Limb (tissue), 2 donors: Measurements from ENCODE around the gene WDR93.
A peak's percentile ranks its signal among the peaks of the same experiment; 100 is the strongest.
"Not testable (repeated sequence)": the region's sequence is repeated elsewhere in the genome, so short reads cannot be mapped to it uniquely, and the experiment has no call there.

Source experiments
- DNase-seq, 2 donors: peaks; one replicate each; pipeline ENCODE4 v3.0.0-alpha.2; 2016; ENCODE audit errors: extremely low spot score in 2 of 2

Gene WDR93

DNA sequence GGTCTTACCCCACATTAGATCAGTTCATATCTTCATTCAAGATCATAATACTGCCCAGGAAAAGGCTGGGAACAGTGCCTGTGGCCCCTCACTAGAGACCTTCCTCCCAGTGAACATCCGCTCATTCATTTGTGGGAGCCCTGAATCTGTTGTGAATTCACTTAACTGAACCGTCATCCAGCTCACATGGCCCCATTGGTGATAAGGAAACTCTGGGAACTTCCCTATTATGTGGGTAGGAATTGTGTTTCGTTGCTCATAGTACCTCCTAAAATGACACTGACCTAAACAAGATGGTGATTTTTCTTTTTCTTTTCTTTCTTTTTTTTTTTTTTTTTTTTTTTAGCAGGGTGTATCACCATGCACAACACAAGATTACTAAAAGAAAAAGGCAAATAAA, 78.8 kb downstream of the WDR93 start:
- no peak for DNase-seq

DNA sequence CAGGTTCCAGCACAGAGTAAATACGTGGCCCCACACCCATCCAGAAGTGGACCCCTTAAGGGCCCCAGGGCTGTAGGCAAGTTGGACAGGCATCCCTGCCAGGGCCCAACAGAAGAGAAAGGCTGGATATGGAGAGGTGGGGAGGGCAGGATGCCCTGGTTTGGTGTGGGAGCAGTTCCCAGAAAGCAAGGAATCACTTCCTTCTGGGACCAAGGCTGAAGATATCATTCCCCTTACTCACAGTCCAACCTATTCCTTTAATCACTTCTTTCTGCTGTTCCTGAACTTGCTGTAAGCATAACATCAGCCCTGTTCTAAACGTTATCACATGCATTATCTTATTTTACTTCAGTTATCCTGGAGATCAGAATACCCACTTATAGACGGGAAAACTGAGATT, 79.4 kb downstream of the WDR93 start:
- no peak for DNase-seq

DNA sequence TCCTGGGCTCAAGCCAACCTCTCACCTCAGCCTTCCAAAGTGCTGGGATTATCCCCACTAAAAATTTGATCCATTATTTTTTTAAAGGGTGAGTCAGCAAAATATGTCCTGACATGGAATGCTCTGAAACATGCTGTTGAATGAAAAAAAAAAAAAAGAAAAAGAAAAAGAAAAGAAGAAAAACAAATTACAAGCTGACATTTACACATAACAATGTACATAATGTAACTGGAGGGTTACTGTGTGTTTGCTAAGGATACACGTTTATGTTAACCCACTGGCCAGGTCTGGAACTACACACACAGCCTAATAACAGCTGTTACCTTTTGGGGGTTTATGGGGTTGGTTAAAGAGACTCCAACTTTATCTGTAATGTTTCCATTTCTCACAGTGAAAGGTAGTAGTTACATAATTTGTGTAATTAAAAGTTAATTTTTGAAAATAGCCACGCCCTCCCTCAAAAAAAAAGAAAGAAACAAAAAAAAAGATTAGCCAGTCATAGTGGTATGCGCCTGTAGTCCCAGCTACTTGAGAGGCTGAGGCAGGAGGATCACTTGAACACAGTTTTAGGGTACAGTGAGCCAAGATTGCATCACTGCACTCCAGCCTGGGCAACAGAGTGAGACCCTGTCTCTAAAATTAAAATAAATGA, 82.4 kb downstream of the WDR93 start:
- no peak for DNase-seq

DNA sequence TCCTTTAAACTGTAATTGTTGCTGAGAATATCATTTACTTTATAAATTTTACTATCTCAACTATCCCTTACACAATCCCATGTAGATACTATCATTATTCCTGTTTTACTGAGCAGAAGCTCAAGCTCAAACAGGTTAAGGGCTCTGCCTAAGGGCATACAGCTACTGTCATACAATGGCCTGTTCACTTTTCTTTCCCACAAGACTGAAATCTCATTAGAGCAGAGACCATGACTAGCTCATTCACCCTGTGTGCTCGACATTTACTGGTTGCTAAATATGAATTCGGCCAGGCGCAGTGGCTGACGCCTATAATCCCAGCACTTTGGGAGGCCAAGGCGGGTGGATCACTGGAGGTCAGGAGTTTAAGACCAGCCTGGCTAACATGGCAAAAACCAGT, 83.9 kb downstream of the WDR93 start:
- no peak for DNase-seq

DNA sequence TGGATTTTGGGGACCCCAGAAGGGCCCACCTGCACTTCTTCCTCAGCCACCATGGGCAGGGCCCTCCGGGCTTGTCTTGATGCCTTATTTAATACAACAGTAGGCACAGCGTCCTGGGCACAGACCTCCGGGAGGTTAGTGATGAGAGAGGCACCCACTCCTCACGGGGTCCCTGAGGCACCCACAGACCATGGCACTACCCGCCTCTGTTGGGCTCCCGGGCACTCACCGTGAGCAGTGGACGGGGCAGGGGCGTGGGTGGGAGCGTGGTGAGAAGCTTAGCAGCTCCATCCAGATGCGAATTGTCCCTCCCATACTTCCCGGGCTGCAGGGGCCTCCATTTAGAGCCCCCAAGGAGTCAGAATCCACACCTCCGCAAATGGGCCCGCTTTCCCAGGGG, 85.2 kb downstream of the WDR93 start:
- no peak for DNase-seq

DNA sequence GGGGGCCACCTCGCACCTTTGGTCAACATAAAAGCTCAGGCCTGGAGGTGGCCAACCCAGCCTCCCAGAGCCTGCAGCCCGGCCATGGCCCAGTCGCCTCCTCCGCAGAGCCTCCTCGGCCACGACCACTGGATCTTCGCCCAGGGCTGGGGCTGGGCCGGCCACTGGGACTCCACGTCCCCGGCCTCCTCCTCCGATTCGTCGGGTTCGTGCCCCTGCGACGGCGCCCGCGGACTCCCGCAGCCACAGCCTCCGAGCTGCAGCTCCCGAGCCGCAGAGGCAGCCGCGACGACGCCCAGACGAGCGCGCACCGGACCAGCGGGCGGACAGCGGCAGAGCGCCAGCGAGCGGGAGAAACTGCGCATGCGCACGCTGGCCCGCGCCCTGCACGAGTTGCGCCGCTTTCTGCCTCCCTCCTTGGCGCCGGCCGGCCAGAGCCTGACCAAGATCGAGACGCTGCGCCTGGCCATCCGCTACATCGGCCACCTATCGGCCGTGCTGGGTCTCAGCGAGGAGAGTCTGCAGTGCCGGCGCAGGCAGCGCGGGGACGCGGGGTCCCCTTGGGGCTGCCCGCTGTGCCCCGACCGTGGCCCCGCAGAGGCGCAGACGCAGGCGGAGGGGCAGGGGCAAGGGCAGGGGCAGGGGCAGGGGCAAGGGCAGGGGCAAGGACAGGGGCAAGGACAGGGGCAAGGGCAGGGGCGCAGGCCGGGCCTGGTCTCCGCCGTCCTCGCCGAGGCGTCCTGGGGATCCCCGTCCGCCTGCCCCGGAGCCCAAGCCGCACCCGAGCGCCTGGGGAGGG, 85.9 kb downstream of the WDR93 start, which contains the start of gene MESP2:
Gene MESP2, plus strand, starts transcription at position 59 of the 799 bp plus-strand sequence. Its CDS starts 26 bp downstream, at position 85.
- peak; percentile 74 to 87 for DNase-seq

DNA sequence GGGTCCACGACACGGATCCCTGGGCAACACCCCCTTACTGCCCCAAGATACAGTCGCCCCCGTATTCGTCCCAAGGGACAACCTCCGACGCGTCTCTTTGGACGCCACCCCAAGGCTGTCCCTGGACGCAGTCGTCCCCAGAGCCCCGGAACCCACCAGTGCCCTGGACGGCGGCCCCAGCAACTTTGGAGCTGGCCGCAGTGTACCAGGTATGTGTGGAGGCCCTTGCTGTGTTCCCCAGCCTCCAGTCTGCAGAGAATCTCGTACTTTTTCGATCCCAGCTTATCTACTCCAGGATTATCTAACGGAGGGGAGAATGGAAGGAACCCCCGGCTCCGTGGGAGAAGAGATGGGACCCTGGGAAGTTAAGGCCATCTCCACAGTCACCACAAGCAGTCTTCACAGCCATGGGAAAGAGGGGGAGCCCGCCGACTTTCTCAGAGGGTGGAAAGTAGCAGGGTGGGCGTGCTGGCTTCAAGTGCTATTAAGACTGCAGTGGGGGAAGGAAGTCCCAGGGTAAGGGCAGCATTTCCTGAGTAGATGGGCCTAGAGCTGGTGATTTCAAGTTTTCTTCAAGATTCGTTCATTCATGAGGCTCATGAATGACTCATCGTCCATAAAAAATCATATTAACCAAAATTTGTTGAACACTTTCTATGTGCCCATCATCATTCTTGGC, 86.6 kb downstream of the WDR93 start:
- DNase-seq, result no peak

DNA sequence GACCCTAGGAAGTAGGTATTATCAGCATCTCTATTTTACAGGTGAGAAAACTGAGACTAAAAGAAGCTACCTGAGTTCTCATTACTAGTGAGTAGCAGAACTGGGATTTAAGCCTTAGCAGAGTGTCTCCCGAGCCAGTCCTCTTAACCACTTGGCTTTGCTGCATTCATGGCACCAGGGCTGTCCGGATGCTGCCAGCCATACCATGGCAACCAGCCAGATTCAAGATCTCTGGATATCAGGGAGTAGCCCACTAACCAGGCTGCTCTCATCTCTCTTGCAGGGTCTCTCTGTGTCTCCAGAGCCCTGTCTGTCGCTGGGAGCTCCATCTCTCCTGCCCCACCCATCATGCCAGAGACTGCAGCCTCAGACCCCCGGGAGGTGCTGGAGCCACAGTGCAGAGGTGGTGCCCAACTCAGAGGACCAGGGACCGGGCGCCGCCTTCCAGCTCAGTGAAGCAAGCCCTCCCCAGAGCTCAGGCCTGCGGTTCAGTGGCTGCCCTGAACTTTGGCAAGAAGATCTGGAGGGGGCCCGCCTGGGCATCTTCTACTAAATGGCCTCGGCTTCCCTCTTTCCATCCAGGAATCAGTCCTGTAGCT, 87.3 kb downstream of the WDR93 start:
- no peak for DNase-seq

DNA sequence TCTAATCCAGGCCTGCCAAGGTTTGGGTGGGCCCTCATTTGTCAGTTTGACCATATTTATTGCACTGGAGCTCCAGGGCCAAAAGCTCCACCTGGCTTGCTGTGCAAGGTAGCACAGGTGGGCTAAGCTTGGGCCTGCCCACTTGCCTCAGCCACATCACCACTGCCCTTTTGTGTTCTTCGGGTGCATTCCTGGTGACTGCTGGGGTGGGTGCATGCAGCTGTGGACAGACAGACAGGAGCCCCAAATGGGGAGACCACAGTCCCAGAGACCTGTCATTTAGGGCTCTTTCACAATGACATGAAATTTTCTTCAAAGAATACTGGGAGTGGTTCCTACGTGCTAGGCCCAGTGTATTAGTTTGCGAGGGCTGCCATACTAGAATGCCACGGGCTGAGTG, 88.2 kb downstream of the WDR93 start:
- no peak for DNase-seq

DNA sequence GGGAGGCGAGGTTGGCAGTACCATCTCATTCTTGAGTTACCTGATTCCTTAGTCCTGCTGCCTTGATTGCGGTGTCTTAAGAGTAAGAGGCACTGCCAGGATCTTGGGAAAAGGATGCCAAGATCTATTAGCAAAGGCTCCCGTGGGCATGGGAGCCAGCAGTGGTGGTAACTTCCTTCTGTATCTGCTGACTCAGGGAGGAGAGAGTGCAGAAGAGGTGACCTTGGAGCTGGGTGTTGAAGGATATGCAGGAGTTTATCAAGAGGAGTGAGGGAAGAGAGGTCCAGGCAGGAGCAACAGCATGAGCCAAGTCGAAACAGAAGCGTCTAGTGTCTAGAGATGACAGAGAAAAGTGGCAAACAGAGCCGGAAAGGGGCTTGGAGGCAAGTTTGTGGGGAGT, 90.0 kb downstream of the WDR93 start:
- no peak for DNase-seq

DNA sequence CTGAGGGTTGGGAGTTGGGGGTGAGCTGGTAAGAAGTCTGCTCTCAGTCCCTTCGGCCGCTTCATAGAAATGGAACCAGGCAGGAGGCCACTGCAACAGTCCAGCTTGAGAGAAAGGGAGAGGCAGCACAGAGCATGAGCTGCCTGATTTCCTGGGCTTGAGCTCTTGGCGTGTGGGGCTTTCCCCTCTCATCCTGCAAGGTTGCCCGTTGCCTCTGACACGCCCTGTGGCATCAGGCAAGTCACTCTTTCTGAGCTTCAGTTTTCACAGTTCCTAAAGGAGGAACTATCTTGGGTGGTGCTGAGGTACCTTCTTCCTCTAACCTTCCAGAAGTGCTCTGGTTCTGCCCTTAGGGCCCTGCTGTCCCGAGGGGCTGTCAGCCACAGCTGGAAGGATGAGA, 90.4 kb downstream of the WDR93 start:
- no peak for DNase-seq

DNA sequence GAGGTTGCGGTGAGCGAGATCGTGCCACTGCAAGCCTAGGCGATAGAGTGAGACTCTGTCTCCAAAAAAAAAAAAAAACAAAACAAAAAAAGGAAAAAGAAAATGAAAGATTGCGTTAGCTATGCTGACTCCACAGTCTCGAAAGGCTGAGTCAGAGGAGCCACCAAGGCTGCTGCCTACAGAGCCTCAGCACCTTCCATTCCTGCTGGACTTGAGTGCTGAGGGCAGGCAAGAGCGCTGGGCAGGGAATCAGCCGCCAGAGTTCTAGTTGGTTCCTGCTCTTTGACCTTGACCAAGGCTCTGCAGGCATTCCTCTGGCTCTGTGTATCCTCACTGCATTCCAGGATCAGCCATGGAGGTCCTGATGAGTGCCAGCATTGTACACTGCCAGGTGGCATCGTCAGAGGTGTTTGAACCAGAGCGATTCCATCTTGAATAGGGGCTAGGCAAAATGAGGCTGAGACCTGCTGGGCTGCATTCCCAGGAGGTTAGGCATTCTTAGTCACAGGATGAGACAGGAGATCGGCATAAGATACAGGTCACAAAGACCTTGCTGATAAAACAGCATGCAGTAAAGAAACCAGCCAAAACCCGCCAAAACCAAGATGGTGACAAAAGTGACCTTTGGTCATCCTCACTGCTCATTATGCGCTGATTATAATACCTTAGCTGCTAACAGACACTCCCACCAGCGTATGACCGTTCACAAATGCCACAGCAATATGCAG, 91.4 kb downstream of the WDR93 start:
- no peak for DNase-seq

DNA sequence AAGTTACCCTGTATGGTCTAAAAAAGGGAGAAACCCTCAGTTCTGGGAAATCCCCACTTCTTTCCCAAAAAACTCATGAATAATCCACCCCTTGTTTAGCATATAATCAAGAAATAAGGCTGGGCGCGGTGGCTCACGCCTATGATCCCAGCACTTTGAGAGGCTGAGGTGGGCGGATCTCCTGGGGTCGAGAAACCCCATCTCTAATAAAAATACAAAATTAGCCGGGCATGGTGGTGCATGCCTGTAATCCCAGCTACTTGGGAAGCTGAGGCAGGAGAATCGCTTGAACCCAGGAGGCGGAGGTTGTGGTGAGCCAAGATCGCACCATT, 92.0 kb downstream of the WDR93 start:
- not testable (repeated sequence) for DNase-seq

DNA sequence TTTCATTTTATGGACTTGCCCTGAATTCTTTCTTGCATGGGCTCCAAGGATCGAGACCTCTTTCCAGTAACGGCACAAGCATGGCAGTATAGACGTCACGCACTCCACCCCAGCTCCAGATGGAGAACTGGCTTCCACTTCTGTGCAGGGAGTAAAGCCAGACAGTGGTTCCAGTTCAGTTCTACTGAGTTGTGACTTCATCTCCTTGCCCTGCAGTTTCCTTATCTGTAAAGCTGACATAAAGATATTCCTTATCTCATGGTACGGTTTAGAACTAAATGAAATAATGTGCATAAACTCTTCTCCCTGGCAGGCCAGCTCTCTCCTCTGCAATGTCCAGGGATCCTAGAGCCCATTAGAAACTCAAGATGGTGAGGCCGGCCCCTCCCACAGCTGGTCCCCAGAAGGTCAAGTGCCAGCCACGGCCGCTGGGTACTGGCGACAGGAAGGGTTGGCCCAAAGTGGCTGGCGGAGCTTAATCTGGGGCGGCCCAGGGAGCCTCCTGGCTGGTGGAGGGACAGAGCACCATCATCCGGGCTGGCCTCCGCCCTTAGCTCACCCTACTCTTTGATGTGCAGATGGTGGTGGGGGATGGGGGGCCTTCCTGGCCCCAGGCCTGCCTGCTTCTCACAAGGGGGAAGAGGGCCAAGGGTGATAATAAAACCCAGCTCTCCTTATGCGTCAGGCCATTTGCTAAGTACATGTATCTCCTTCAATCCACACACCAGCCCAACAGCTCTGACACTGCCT, 92.7 kb downstream of the WDR93 start:
- DNase-seq, result no peak

DNA sequence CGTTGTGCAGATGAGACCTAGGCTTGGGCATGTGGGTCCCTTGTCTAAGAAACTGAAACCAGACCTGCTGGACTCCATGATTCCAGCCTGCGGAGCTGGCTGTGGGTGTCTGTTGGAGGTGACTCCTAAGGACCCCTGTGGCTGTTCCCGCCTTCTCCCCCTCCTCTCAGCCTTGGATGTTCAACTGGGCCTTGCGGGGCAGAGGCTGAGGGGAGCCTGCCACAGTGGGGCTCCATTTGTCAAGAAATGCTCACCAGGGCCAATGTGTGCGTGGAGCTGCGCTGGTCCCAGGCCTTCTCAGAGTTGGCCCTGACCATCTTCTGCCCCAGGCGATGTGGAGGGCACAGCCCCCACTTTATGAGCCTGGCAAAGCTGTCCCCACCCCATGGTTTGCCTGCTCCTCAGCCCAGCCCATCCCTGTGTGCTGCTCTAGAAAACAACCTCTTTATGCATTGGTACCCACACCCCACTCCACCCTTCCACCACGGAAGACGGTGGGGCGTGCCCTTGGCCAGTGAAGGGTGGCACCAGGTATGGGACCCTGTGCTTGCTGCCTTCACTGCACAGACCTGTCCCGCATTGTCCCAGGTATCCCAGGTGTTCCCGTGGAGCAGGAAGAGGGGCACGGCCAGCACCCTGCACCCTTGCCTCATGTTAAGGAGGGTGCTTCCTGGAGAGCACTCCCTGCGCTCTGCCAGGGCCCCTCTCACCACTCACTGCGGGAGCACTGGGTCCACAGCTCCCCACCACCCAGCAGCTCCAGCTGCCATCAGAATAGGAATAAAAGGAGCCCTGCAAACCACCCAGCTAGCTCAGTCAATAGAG, 93.5 kb downstream of the WDR93 start:
- no peak for DNase-seq

DNA sequence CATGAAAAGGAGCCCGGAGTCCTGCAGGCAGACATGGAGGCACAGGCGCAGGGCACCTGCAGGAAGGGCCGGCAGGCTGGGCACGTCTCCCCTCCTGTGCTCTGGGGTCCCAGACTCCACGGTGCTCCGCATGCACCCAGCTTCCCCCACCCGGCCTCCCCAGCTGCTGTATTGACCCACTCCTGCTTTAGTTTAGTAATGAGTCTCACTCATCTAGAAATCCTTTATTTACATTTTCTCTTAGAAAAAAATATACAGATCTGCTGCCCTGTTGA, 94.0 kb downstream of the WDR93 start:
- no peak for DNase-seq

DNA sequence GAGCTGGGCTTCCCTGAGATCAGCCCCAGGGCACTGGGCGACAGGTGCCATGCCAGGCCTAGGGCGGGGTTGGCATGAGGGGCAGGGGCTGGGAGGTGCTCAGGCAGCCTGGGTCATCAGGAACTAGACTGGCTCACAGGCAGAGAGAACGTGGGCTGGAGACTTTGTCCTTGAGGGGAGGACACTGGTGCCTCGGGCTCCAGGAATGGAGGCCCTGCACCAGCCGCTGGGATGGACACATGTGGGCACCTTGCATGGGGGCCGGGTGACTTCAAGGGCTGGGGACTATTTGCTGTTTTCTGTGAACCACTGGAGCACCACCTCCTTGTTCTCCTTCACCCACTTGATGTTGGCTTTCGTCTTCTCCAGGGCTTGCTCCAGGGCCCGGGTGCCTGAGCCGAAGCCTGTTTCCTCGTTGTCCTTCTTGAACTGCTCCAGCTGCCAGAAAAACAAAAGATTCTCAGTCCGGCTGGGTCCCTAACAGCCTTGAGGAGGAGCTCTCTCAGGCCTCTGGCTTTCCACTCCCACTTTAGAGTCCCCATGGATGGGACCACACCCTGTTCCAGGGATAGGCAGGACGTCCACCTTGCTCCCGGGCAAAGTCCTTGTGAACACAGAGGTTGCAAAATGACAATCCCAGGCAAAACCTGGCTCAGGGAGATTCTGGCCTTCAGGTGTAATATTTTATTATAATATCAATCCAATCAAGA, 94.6 kb downstream of the WDR93 start:
- no peak for DNase-seq

DNA sequence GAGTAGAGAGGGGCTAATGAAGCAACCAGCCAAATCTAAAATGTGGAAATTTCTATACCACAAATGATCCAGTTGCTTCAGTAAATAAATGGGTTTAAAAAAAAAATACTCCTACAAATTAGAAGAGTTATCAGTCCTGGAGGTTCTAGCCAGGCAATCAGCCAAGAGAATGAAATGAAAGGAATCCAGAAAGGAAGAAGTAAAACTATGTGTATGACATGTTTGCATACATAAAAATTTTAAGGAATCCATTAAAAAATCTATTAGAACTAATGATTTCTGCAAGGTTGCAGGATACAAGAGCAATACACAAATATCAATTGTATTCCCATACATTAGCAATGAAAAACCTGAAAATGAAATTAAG, 95.1 kb downstream of the WDR93 start:
- no peak for DNase-seq

DNA sequence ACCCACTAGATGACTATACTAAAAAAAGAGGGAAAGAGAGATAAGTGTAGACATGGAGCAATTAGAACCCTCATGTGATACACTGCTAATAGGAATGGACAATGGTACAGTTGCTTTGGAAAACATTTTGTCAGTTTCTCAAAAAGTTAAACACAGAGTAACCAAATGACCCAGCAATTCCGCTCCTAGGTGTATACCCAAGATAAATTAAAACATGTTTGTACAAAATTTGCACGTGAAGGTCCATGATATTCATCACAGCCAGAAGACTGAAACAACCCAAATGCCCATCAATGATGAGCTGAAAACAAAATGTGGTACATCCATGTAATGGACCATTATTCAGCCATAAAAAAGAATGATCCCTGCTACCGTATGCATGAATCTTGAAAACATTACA, 97.3 kb downstream of the WDR93 start:
- DNase-seq, result no peak

DNA sequence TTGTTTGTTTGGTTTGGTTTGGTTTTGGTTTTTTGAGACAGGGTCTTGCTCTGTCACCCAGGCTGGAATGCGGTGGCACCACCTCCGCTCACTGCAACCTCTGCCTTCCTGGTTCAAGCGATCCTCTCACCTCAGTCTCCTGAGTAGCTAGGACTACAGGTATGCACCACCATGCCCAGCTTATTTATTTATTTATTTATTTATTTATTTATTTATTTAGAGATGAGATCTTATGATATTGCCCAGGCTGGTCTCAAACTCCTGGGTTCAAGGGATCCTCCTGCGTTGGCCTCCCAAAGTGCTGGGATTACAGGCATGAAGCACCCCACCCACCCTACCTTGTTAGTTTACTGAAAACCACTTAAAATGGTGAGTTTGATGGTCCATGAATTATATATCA, 98.0 kb downstream of the WDR93 start:
- DNase-seq, result not testable (repeated sequence)
